NCI-H1694 treated with DMSO at 0.1 percent for 48 hours (cell line): ENCODE results near the gene FAM53B.

Experiments used
- DNase-seq: peaks from one replicate; lab custom pipeline; 2025; lab: John Stamatoyannopoulos, UW

The FAM53B gene

GRCh38 chr10:124742413-124743190 lies 1.6 kb downstream of the FAM53B start:
- no peak for DNase-seq

DNA sequence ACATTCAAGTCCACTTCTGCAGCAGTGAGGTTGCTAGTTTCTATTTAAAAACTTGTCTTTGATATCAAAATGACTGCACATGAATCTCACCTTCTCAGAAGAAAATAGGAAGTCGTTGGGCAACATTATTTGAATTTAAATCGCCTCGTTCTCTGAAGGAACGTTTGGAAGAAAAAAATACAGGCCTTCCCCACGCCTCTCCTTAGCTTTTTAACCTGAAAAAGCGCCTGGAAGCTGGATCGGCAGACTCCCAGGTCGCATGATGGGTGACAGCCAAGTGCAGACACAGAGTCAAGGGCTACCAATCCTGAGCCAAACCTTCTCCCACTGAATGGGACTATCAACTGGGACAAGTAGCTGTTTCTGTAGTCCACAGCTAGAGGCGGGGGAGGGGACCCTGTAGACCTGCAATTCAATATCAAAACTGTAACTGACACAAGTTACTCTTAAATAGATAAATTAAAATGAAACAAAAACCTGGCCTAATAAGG lies 2.2 kb downstream of the FAM53B start:
- DNase-seq = no peak

GRCh38 chr10:124741281-124741921 lies 2.8 kb downstream of the FAM53B start:
- no peak for DNase-seq

- DNase-seq = no peak
Measured at GRCh38 chr10:124740369-124741280, 3.6 kb downstream of the FAM53B start.

DNA sequence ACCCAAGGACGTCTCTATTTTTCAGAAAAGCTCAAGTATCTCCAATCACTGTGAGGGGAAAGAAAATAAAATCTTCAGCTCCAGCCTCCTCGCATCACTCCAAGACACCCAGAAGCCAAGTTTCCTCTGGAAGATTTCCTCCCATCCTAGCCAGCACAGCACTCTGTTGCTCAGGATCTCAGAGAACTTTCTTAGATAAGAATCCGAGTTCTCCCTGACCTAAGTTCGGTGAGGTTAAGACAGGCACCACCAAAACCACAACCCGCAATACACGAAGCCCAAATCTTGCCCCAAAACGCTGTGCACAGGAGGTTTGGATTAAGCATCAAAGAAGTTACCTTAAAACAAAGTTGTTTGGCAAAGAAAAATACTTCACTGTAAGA lies 4.2 kb downstream of the FAM53B start:
- no peak for DNase-seq

DNA sequence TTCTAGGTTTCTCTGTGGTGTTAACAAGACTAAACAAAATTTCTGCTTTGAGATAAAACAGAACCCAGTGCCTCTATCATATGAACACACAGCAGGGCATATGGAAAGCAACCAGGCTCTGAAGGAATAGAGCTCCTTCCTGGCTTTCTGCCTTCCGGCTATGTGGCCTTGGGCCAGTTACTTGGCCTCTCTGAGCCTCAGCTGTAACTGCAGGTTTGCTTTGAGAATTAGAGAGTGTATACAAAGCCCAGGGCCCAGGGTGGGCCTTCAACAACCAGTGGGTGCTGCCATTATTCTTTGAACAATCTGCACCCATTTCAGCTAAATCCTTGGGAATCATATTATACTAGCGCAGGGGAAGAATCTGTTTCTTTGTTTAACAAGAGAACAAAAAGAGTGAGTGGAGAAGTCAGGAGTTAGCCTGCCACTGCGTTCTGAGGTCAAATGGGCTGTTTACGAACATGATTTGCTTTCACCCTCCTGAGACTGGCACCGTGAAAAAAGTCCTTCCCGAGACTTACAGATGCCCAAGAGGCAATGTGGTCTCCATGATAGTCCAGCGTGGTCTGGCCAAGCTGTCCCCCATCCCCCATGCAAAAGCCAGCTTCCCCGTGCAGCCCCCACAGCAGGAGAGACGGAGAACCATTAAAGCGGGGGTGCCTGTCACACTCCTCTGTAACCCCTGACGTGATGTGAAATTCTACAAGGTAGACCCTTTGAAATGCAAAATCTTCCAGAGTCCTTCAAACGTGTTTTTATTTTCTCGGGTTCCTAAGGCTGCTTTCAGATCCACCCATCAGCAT lies 4.9 kb downstream of the FAM53B start:
- DNase-seq = no peak

GRCh38 chr10:124738441-124738840 lies 5.7 kb downstream of the FAM53B start:
- no peak for DNase-seq

DNA sequence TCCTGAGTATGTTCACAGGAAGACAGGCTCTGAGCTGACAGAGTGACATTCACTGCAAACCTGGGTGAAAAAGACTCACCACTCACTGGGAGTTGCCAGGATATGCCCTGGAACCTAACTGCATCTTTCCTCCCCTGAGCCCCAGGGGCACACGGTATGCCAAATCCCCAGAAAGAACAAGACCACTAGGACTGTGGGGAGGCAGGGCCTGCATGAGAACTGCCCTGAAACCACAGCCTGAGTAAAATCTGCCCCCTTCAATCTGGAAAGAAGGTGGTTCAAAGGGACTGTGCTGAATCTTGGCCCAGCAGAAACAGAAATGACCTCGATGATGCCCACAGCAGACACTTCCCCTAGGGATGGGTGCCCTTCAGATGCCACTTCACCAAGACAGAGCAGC lies 6.5 kb downstream of the FAM53B start:
- no peak for DNase-seq

GRCh38 chr10:124737221-124737620 lies 7.0 kb downstream of the FAM53B start:
- DNase-seq = no peak

GRCh38 chr10:124736491-124737136 lies 7.6 kb downstream of the FAM53B start:
- DNase-seq = no peak

GRCh38 chr10:124735491-124736286 lies 8.5 kb downstream of the FAM53B start:
- no peak for DNase-seq

- no peak for DNase-seq
Measured at GRCh38 chr10:124734311-124735166, 9.6 kb downstream of the FAM53B start.

GRCh38 chr10:124733571-124734245 lies 10.5 kb downstream of the FAM53B start:
- no peak for DNase-seq

GRCh38 chr10:124732931-124733570 lies 11.1 kb downstream of the FAM53B start:
- DNase-seq = no peak

- DNase-seq = no peak
Measured at GRCh38 chr10:124731551-124731950, 12.6 kb downstream of the FAM53B start.

DNA sequence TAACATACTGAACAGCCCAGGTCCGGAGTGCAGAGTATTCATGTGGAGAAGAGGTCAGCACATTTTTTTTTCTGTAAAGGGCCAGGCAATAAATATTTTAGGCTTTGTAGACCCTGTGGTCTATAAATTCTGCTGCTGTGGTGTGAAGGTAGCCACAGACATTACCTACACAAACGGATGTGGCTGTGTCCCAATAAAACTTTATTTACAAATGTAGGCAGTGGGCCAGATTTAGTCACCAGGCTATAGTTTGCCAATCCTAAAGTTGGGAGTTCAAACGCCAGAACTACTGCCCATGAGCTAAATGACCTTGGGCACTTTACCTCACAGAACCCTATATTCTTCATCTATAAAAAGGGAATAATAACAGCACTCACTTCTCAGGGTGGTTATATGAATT lies 13.4 kb downstream of the FAM53B start:
- no peak for DNase-seq

DNA sequence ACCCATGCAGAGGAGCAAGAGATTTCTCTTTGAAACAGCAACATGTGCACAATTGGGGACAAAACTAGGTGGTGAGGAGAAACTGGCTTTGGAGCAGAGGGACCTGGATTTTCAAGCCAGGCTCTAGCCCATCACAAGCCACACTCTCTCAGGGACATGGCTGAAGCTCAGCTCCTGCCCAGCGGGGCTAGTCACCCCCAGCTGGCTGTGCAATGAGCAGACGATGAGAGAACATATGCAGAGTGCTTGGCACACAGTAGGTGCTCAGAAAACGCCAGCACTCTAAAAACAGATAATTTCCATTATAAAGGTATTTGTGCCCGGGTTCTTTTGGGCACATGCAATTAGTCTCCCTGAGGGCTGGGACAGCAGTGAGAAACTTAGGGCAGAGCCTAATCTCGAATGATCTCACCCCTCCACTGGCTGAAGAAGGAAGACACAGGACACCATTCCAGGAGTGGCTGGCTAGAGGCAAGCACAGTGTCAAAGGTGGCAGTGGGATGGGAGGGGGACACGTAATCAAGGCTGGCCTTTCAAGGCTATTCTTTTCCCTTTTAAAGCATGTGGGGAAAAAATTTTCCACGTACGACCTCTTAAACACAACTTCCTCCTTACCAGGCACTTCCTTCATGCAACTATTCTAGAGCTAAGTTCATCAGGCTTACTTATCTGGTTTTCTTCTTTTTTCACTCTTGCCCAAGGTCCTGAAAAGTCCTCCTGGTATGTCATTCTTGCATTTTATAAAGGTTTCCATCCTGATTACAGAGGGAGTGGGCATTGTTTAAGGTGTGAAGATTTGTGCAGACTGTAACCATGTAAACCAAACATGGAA lies 15.1 kb downstream of the FAM53B start:
- no peak for DNase-seq
